HEK293 (cell line): ENCODE data around the gene ATP5MC2.

Source experiments
- HOXC10 ChIP-seq: sonication (generic); formaldehyde crosslinking; IDR thresholded peaks from 2 replicates; pipeline ENCODE4 v1.8.1; 2023; ENCODE audit warnings: mild to moderate bottlenecking, missing genetic modification reagents
- KLF17 ChIP-seq: fragments of 450-650 bp; formaldehyde crosslinking; IDR thresholded peaks from 2 replicates; pipeline ENCODE4 v1.5.1; 2016; ENCODE audit warnings: missing biosample characterization, missing genetic modification characterization
- SALL2 ChIP-seq: fragments of 450-650 bp; formaldehyde crosslinking; IDR thresholded peaks from 2 replicates; pipeline ENCODE4 v1.5.0; 2017; ENCODE audit warnings: missing biosample characterization, mild to moderate bottlenecking, missing genetic modification characterization, borderline replicate concordance
- SCRT2 ChIP-seq: fragments of 450-650 bp; formaldehyde crosslinking; IDR thresholded peaks from 2 replicates; pipeline ENCODE4 v1.5.1; 2016; ENCODE audit warnings: missing biosample characterization, missing genetic modification characterization
- SP3 ChIP-seq: fragments of 450-650 bp; formaldehyde crosslinking; IDR thresholded peaks from 2 replicates; pipeline ENCODE4 v1.5.1; 2016; ENCODE audit warnings: missing biosample characterization, missing genetic modification characterization
- SP7 ChIP-seq: fragments of 450-650 bp; formaldehyde crosslinking; IDR thresholded peaks from 2 replicates; pipeline ENCODE4 v1.5.1; 2016; ENCODE audit warnings: missing biosample characterization, missing genetic modification characterization
- ZBTB1 ChIP-seq: fragments of 450-650 bp; formaldehyde crosslinking; IDR thresholded peaks from 2 replicates; pipeline ENCODE4 v1.5.1; 2016; ENCODE audit warnings: missing biosample characterization, missing genetic modification characterization
- ZBTB11 ChIP-seq: fragments of 450-650 bp; formaldehyde crosslinking; conservative IDR thresholded peaks from 2 replicates; pipeline ENCODE4 v1.5.1; 2016; ENCODE audit warnings: low read depth, missing biosample characterization, missing genetic modification characterization
- ZEB2 ChIP-seq: fragments of 450-650 bp; formaldehyde crosslinking; IDR thresholded peaks from 2 replicates; pipeline ENCODE4 v1.5.1; 2016; ENCODE audit warnings: missing biosample characterization, missing genetic modification characterization
- ZFHX2 ChIP-seq: fragments of 450-650 bp; formaldehyde crosslinking; conservative IDR thresholded peaks from 2 replicates; pipeline ENCODE4 v1.5.1; 2016; ENCODE audit warnings: missing biosample characterization, missing genetic modification characterization
- ZFP3 ChIP-seq: fragments of 450-650 bp; formaldehyde crosslinking; IDR thresholded peaks from 2 replicates; pipeline ENCODE4 v1.5.1; 2016; ENCODE audit warnings: low read depth, missing biosample characterization, missing genetic modification characterization
- ZFP37 ChIP-seq: fragments of 450-650 bp; formaldehyde crosslinking; IDR thresholded peaks from 2 replicates; pipeline ENCODE4 v1.5.1; 2016; ENCODE audit warnings: missing biosample characterization, missing genetic modification characterization
- ZNF10 ChIP-seq: fragments of 450-650 bp; formaldehyde crosslinking; IDR thresholded peaks from 2 replicates; pipeline ENCODE4 v1.5.1; 2017; ENCODE audit warnings: missing biosample characterization, missing genetic modification characterization
- ZNF133 ChIP-seq: fragments of 450-650 bp; formaldehyde crosslinking; IDR thresholded peaks from 2 replicates; pipeline ENCODE4 v1.5.1; 2016; ENCODE audit warnings: missing biosample characterization, missing genetic modification characterization
- ZNF140 ChIP-seq: fragments of 450-650 bp; formaldehyde crosslinking; IDR thresholded peaks from 2 replicates; pipeline ENCODE4 v1.5.1; 2016; ENCODE audit warnings: missing biosample characterization, missing genetic modification characterization
- ZNF174 ChIP-seq: fragments of 450-650 bp; formaldehyde crosslinking; IDR thresholded peaks from 2 replicates; pipeline ENCODE4 v1.5.0; 2017; ENCODE audit warnings: missing biosample characterization, mild to moderate bottlenecking, missing genetic modification characterization
- ZNF202 ChIP-seq: fragments of 450-650 bp; formaldehyde crosslinking; IDR thresholded peaks from 2 replicates; pipeline ENCODE4 v1.5.1; 2016; ENCODE audit warnings: missing biosample characterization, missing genetic modification characterization, borderline replicate concordance
- ZNF221 ChIP-seq: fragments of 450-650 bp; formaldehyde crosslinking; IDR thresholded peaks from 2 replicates; pipeline ENCODE4 v1.5.1; 2017; ENCODE audit warnings: missing biosample characterization, missing genetic modification characterization, borderline replicate concordance
- ZNF302 ChIP-seq: fragments of 450-650 bp; formaldehyde crosslinking; IDR thresholded peaks from 2 replicates; pipeline ENCODE4 v1.5.1; 2016; ENCODE audit warnings: missing biosample characterization, missing genetic modification characterization, low read depth
- ZNF335 ChIP-seq: fragments of 450-650 bp; formaldehyde crosslinking; conservative IDR thresholded peaks from 2 replicates; pipeline ENCODE4 v1.5.1; 2016; ENCODE audit warnings: missing biosample characterization, missing genetic modification characterization
- ZNF341 ChIP-seq: fragments of 450-650 bp; formaldehyde crosslinking; IDR thresholded peaks from 2 replicates; pipeline ENCODE4; 2016; ENCODE audit warnings: low read depth, missing biosample characterization, missing genetic modification characterization
- ZNF366 ChIP-seq: fragments of 450-650 bp; formaldehyde crosslinking; conservative IDR thresholded peaks from 2 replicates; pipeline ENCODE4 v1.5.1; 2016; ENCODE audit warnings: missing biosample characterization, missing genetic modification characterization
- ZNF404 ChIP-seq: fragments of 450-650 bp; formaldehyde crosslinking; IDR thresholded peaks from 2 replicates; pipeline ENCODE4 v1.5.1; 2017; ENCODE audit warnings: missing biosample characterization, missing genetic modification characterization
- ZNF426 ChIP-seq: fragments of 450-650 bp; formaldehyde crosslinking; IDR thresholded peaks from 2 replicates; pipeline ENCODE4 v1.5.1; 2017; ENCODE audit warnings: missing biosample characterization, missing genetic modification characterization, mild to moderate bottlenecking, inconsistent platforms, moderate library complexity
- ZNF433 ChIP-seq: fragments of 450-650 bp; formaldehyde crosslinking; IDR thresholded peaks from 2 replicates; pipeline ENCODE4 v1.5.1; 2016; ENCODE audit warnings: missing biosample characterization, missing genetic modification characterization, low read depth
- ZNF555 ChIP-seq: fragments of 450-650 bp; formaldehyde crosslinking; conservative IDR thresholded peaks from 2 replicates; pipeline ENCODE4 v1.5.1; 2017; ENCODE audit warnings: missing biosample characterization, mild to moderate bottlenecking, missing genetic modification characterization, inconsistent platforms
- ZNF610 ChIP-seq: fragments of 450-650 bp; formaldehyde crosslinking; IDR thresholded peaks from 2 replicates; pipeline ENCODE4 v1.5.1; 2016; ENCODE audit warnings: missing biosample characterization, missing genetic modification characterization, borderline replicate concordance
- ZNF639 ChIP-seq: fragments of 450-650 bp; formaldehyde crosslinking; IDR thresholded peaks from 2 replicates; pipeline ENCODE4 v1.5.1; 2016; ENCODE audit warnings: missing biosample characterization, missing genetic modification characterization
- ZNF654 ChIP-seq: fragments of 450-650 bp; formaldehyde crosslinking; IDR thresholded peaks from 2 replicates; pipeline ENCODE4 v1.5.1; 2016; ENCODE audit warnings: low read depth, missing biosample characterization, missing genetic modification characterization
- ZNF792 ChIP-seq: fragments of 450-650 bp; formaldehyde crosslinking; IDR thresholded peaks from 2 replicates; pipeline ENCODE4 v1.5.1; 2016; ENCODE audit warnings: missing biosample characterization, missing genetic modification characterization
- ZXDB ChIP-seq: fragments of 450-650 bp; formaldehyde crosslinking; IDR thresholded peaks from 2 replicates; pipeline ENCODE4 v1.5.1; 2016; ENCODE audit warnings: missing biosample characterization, missing genetic modification characterization
- TF ChIP-seq, protein P1 (sequence below): fragments of 450-650 bp; formaldehyde crosslinking; IDR thresholded peaks from 2 replicates; pipeline ENCODE4 v1.5.1; 2016; ENCODE audit warnings: missing biosample characterization, missing genetic modification characterization
- TF ChIP-seq, protein P2 (sequence below): fragments of 450-650 bp; formaldehyde crosslinking; IDR thresholded peaks from 2 replicates; pipeline ENCODE4 v1.5.0; 2017; ENCODE audit warnings: missing biosample characterization, missing genetic modification characterization, borderline replicate concordance

The ATP5MC2 gene

GRCh38 chr12:53712059-53712643, 36.3 kb upstream of the ATP5MC2 start (continued):
- TF ChIP-seq ZNF174: no peak
- TF ChIP-seq ZNF133 (tag by site-specific recombination): no peak
- TF ChIP-seq HOXC10: no peak
- no peak for TF ChIP-seq ZNF140
- TF ChIP-seq KLF17 (tag by site-specific recombination): peak; percentile 86
- TF ChIP-seq ZNF341: no peak
- TF ChIP-seq ZNF221 (tag by site-specific recombination): no peak
- TF ChIP-seq ZBTB11 (tag by site-specific recombination): no peak
- TF ChIP-seq ZNF366 (tag by site-specific recombination): peak; percentile 53
- no peak for TF ChIP-seq ZFP37 (tag by site-specific recombination)
- TF ChIP-seq ZNF433 (tag by site-specific recombination): no peak
- peak; percentile 56; the same call in 1 of the 2 replicates for TF ChIP-seq ZNF639 (tag by site-specific recombination)
- no peak for TF ChIP-seq ZNF792 (tag by site-specific recombination)
- no peak for TF ChIP-seq ZNF426
- no peak for TF ChIP-seq ZNF10 (tag by site-specific recombination)
- TF ChIP-seq ZFP3 (tag by site-specific recombination): no peak
- TF ChIP-seq ZEB2 (tag by site-specific recombination): peak; percentile 95
- TF ChIP-seq ZNF555 (tag by site-specific recombination): no peak
- TF ChIP-seq SALL2 (tag by site-specific recombination): no peak
- no peak for TF ChIP-seq SCRT2
- no peak for TF ChIP-seq ZNF202 (tag by site-specific recombination)
- TF ChIP-seq, protein P1, sequence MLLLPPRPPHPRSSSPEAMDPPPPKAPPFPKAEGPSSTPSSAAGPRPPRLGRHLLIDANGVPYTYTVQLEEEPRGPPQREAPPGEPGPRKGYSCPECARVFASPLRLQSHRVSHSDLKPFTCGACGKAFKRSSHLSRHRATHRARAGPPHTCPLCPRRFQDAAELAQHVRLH (tag by site-specific recombination): no peak
- TF ChIP-seq ZNF654: no peak
- TF ChIP-seq ZNF404 (tag by site-specific recombination): no peak
- TF ChIP-seq ZBTB1 (tag by site-specific recombination): no peak
- TF ChIP-seq SP3 (tag by site-specific recombination): no peak
- TF ChIP-seq, protein P2, sequence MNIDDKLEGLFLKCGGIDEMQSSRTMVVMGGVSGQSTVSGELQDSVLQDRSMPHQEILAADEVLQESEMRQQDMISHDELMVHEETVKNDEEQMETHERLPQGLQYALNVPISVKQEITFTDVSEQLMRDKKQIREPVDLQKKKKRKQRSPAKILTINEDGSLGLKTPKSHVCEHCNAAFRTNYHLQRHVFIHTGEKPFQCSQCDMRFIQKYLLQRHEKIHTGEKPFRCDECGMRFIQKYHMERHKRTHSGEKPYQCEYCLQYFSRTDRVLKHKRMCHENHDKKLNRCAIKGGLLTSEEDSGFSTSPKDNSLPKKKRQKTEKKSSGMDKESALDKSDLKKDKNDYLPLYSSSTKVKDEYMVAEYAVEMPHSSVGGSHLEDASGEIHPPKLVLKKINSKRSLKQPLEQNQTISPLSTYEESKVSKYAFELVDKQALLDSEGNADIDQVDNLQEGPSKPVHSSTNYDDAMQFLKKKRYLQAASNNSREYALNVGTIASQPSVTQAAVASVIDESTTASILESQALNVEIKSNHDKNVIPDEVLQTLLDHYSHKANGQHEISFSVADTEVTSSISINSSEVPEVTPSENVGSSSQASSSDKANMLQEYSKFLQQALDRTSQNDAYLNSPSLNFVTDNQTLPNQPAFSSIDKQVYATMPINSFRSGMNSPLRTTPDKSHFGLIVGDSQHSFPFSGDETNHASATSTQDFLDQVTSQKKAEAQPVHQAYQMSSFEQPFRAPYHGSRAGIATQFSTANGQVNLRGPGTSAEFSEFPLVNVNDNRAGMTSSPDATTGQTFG (tag by site-specific recombination): no peak
- TF ChIP-seq ZFHX2 (tag by site-specific recombination): no peak
- TF ChIP-seq ZNF302 (tag by site-specific recombination): no peak
- no peak for TF ChIP-seq ZNF335
- no peak for TF ChIP-seq ZXDB (tag by site-specific recombination)
- TF ChIP-seq ZNF610 (tag by site-specific recombination): no peak
- peak; percentile 69 for TF ChIP-seq SP7 (tag by site-specific recombination)
